IMR-90 (cell line): ENCODE data around the gene MYOM1. TPM values are rescaled to one million over a fixed set of nuclear protein-coding genes. Genes with fewer than 3 reads are reported as not detected.

Experiments used
- ATAC-seq: fragments of 200-7000 bp; cut with Tn5 transposase; 2 replicates; pipeline ENCODE4 v1.9.1; 2020; ENCODE audit warnings: low read depth, mild to moderate bottlenecking, moderate library complexity
- BruUV-seq: library from RNA; stranded (reverse); fragments of 400-500 nt; replicated peaks from 2 replicates; lab custom pipeline; 2021; lab: Mats Ljungman, UMichigan
- CTCF ChIA-PET: fragments of 300-600 bp; formaldehyde crosslinking; extraction: SDS; loops from one replicate; lab custom pipeline; 2021; ENCODE audit warnings: antibody characterized with exemption; lab: Yijun Ruan, JAX
- POLR2A ChIA-PET: fragments of 300-600 bp; sonication (Branson Sonifier 250); formaldehyde crosslinking; loops from one replicate; lab custom pipeline; 2022; ENCODE audit warnings: antibody characterized with exemption; ENCODE audit not compliant: unreplicated experiment; lab: Charles Lee
- DNase-seq: peaks from one replicate; pipeline ENCODE4 v3.0.0; 2013
- H2AFZ ChIP-seq: replicated peaks from 2 replicates; pipeline ENCODE3; 2013; ENCODE audit warnings: low read length, mild to moderate bottlenecking; ENCODE audit not compliant: poor library complexity
- H2AK5ac ChIP-seq: 2 replicates; pipeline ENCODE4 v1.6.1; 2013; ENCODE audit warnings: low read depth, low read length, inconsistent platforms
- H2AK9ac ChIP-seq: replicated peaks from 2 replicates; pipeline ENCODE3; 2013; ENCODE audit warnings: mild to moderate bottlenecking, low read depth, low read length, moderate library complexity; ENCODE audit not compliant: poor library complexity
- H2BK120ac ChIP-seq: 2 replicates; pipeline ENCODE4 v1.6.1; 2013; ENCODE audit warnings: low read depth, low read length, inconsistent platforms
- H2BK15ac ChIP-seq: 3 replicates; pipeline ENCODE4 v1.6.1; 2013; ENCODE audit warnings: low read depth, low read length, inconsistent platforms
- H2BK20ac ChIP-seq: 2 replicates; pipeline ENCODE4 v1.6.1; 2013; ENCODE audit warnings: low read depth, mild to moderate bottlenecking, inconsistent platforms, low read length, moderate library complexity
- H2BK5ac ChIP-seq: 2 replicates; pipeline ENCODE4 v1.6.1; 2013; ENCODE audit warnings: mild to moderate bottlenecking, low read depth, low read length, inconsistent platforms; ENCODE audit not compliant: poor library complexity, severe bottlenecking
- H3K14ac ChIP-seq: replicated peaks from 2 replicates; pipeline ENCODE4 v1.6.1; 2013; ENCODE audit warnings: low read depth, low read length, inconsistent platforms
- H3K18ac ChIP-seq: 2 replicates; pipeline ENCODE4 v1.6.1; 2013; ENCODE audit warnings: low read depth, low read length, control low read depth
- H3K23ac ChIP-seq: 2 replicates; pipeline ENCODE4 v1.6.1; 2013; ENCODE audit warnings: low read depth, low read length, inconsistent platforms
- H3K27ac ChIP-seq: 2 replicates; pipeline ENCODE4 v1.5.1; 2013; ENCODE audit warnings: mild to moderate bottlenecking, control low read depth, low read length; ENCODE audit not compliant: insufficient read depth
- H3K27me3 ChIP-seq: 2 replicates; pipeline ENCODE4 v1.6.1; 2013; ENCODE audit warnings: low read length; ENCODE audit not compliant: control insufficient read depth, insufficient read depth
- H3K36me3 ChIP-seq: 2 replicates; pipeline ENCODE4 v1.6.1; 2013; ENCODE audit warnings: low read length, mixed read lengths; ENCODE audit not compliant: control insufficient read depth, insufficient read depth
- H3K4ac ChIP-seq: 2 replicates; pipeline ENCODE4 v1.6.1; 2013; ENCODE audit warnings: low read depth, low read length, inconsistent platforms
- H3K4me1 ChIP-seq: 2 replicates; pipeline ENCODE4 v1.6.1; 2013; ENCODE audit warnings: low read length, mixed read lengths; ENCODE audit not compliant: control insufficient read depth, insufficient read depth
- H3K4me2 ChIP-seq: 2 replicates; pipeline ENCODE4 v1.6.1; 2013; ENCODE audit warnings: low read depth, mild to moderate bottlenecking, control low read depth, low read length, moderate library complexity
- H3K4me3 ChIP-seq: 2 replicates; pipeline ENCODE4 v1.5.1; 2013; ENCODE audit warnings: low read depth, mild to moderate bottlenecking, control low read depth, low read length, moderate library complexity; ENCODE audit not compliant: insufficient read depth
- H3K56ac ChIP-seq: 2 replicates; pipeline ENCODE4 v1.6.1; 2013; ENCODE audit warnings: low read length, inconsistent platforms; ENCODE audit not compliant: insufficient read depth; ENCODE audit errors: extremely low read depth
- H3K79me1 ChIP-seq, 2 experiments: 2 replicates each; pipeline ENCODE4 v1.6.1; 2013; ENCODE audit warnings: low read length in 2 of 2, inconsistent platforms in 1 of 2, low read depth in 1 of 2
- H3K9ac ChIP-seq: 2 replicates; pipeline ENCODE4 v1.6.1; 2013; ENCODE audit warnings: low read depth, low read length, control low read depth
- H3K9me1 ChIP-seq: 2 replicates; pipeline ENCODE4 v1.6.1; 2013; ENCODE audit warnings: low read length, inconsistent platforms; ENCODE audit not compliant: insufficient read depth
- H3K9me3 ChIP-seq: 2 replicates; pipeline ENCODE4 v1.6.1; 2013; ENCODE audit warnings: low read length; ENCODE audit not compliant: control insufficient read depth, insufficient read depth
- H4K20me1 ChIP-seq: 2 replicates; pipeline ENCODE4 v1.6.1; 2013; ENCODE audit warnings: low read length, inconsistent platforms; ENCODE audit not compliant: insufficient read depth
- H4K5ac ChIP-seq: 2 replicates; pipeline ENCODE4 v1.6.1; 2013; ENCODE audit warnings: mild to moderate bottlenecking, low read depth, low read length, control low read depth
- H4K8ac ChIP-seq, 2 experiments: 2 replicates each; pipeline ENCODE4 v1.6.1; 2013; ENCODE audit warnings: low read depth in 2 of 2, low read length in 2 of 2, control low read depth in 1 of 2, inconsistent platforms in 1 of 2
- H4K91ac ChIP-seq: 2 replicates; pipeline ENCODE4 v1.6.1; 2013; ENCODE audit warnings: low read depth, low read length, inconsistent platforms; ENCODE audit not compliant: insufficient read depth
- BHLHE40 ChIP-seq: fragments of 150-350 bp; IDR thresholded peaks from 2 replicates; pipeline ENCODE4 v1.6.1; 2016; ENCODE audit warnings: mild to moderate bottlenecking, low read depth, low read length
- CEBPB ChIP-seq: IDR thresholded peaks from 2 replicates; pipeline ENCODE4 v1.6.1; 2012; ENCODE audit warnings: low read depth, low read length, improper control_type of control experiment
- CHD1 ChIP-seq: IDR thresholded peaks from 2 replicates; pipeline ENCODE4 v1.6.1; 2012; ENCODE audit warnings: low read depth, low read length, improper control_type of control experiment
- CTCF ChIP-seq: conservative IDR thresholded peaks from 2 replicates; pipeline ENCODE4 v1.5.1; 2012; ENCODE audit warnings: mild to moderate bottlenecking, low read depth, low read length, improper control_type of control experiment
- FOS ChIP-seq: fragments of 150-350 bp; IDR thresholded peaks from 2 replicates; pipeline ENCODE4 v1.6.1; 2016; ENCODE audit warnings: low read depth, low read length
- MAFK ChIP-seq: IDR thresholded peaks from 2 replicates; pipeline ENCODE4 v1.6.1; 2012; ENCODE audit warnings: low read depth, low read length, improper control_type of control experiment
- MAZ ChIP-seq: IDR thresholded peaks from 2 replicates; pipeline ENCODE4 v1.6.1; 2012; ENCODE audit warnings: low read depth, mild to moderate bottlenecking, low read length, improper control_type of control experiment, moderate library complexity, borderline replicate concordance
- MXI1 ChIP-seq: IDR thresholded peaks from 2 replicates; pipeline ENCODE4 v1.6.1; 2012; ENCODE audit warnings: low read depth, mild to moderate bottlenecking, low read length, moderate library complexity, borderline replicate concordance
- NFE2L2 ChIP-seq: fragments of 150-350 bp; IDR thresholded peaks from 2 replicates; pipeline ENCODE4 v1.6.1; 2016; ENCODE audit warnings: low read depth, mild to moderate bottlenecking, low read length
- POLR2A ChIP-seq: IDR thresholded peaks from 2 replicates; pipeline ENCODE4 v1.6.1; 2012; ENCODE audit warnings: mild to moderate bottlenecking, low read depth, low read length
- RAD21 ChIP-seq: IDR thresholded peaks from 2 replicates; pipeline ENCODE4 v1.6.1; 2012; ENCODE audit warnings: low read length, improper control_type of control experiment
- RCOR1 ChIP-seq: IDR thresholded peaks from 2 replicates; pipeline ENCODE4 v1.6.1; 2012; ENCODE audit warnings: mild to moderate bottlenecking, low read length, improper control_type of control experiment; ENCODE audit not compliant: insufficient replicate concordance
- RFX5 ChIP-seq: IDR thresholded peaks from 2 replicates; pipeline ENCODE4 v1.8.0; 2012; ENCODE audit warnings: low read depth, mild to moderate bottlenecking, low read length, moderate library complexity
- SMC3 ChIP-seq: fragments of 150-350 bp; IDR thresholded peaks from 2 replicates; pipeline ENCODE4 v1.6.1; 2016; ENCODE audit warnings: low read depth, mild to moderate bottlenecking, antibody characterized with exemption, low read length, moderate library complexity
- USF2 ChIP-seq: fragments of 150-350 bp; IDR thresholded peaks from 2 replicates; pipeline ENCODE4 v1.6.1; 2017; ENCODE audit warnings: mild to moderate bottlenecking, antibody characterized with exemption, low read length, low read depth
- whole genome bisulfite sequencing, 2 experiments: methylation state at CpG; one replicate each; pipeline versions ENCODE4 v1.1.5 to v1.1.7; 2013; ENCODE audit warnings: missing lambda C conversion rate in 2 of 2; ENCODE audit not compliant: insufficient read length in 1 of 2; ENCODE audit errors: extremely low coverage in 2 of 2; 5-methylcytosine and 5-hydroxymethylcytosine counted together
- dilution Hi-C: fragments of 300-500 bp; cut with HindIII; formaldehyde crosslinking; loops from one replicate; pipeline ENCODE4 v1.14.3; 2018; ENCODE audit warnings: low sequenced_read_pairs; ENCODE audit not compliant: unreplicated experiment
- in situ Hi-C: fragments of 300-500 bp; cut with MboI; formaldehyde crosslinking; loops from 3 replicates; pipeline ENCODE4 v1.14.3; 2019; ENCODE audit warnings: low sequenced_read_pairs, inconsistent platforms, mixed read lengths
- intact Hi-C: fragments of 100-400 bp; cut with micrococcal nuclease; formaldehyde crosslinking; loops from 2 replicates; pipeline ENCODE4 v1.10.0; 2022
- polyA plus RNA-seq, 3 experiments: library from polyadenylated mRNA; depleted of rRNA; stranded (reverse); fragments of >200 nt; gene quantifications; 2 replicates each; pipeline ENCODE4 v1.2.3, GENCODE V29; 2012; ENCODE audit warnings: low replicate concordance in 1 of 3
- total RNA-seq: library from RNA; depleted of rRNA; stranded (reverse); fragments of >200 nt; gene quantifications from 2 replicates; pipeline ENCODE4 v1.2.3, GENCODE V29; 2012
- TF ChIP-seq, protein P1 (sequence below): fragments of 150-350 bp; IDR thresholded peaks from 2 replicates; pipeline ENCODE4 v1.6.1; 2016; ENCODE audit warnings: low read depth, mild to moderate bottlenecking, low read length, moderate library complexity, borderline replicate concordance

MYOM1 gene
- total and polyA plus RNA-seq, 2 of the 4 experiments (the other 2 are of a cell fraction): under 0.01 to 0.10 TPM

- Histone ChIP-seq H3K9ac (no peak overlapping the region), H4K20me1 (no peaks in the 10 kb centered on the region), H4K5ac (no peak overlapping the region), H3K4ac (no peak overlapping the region), H3K18ac (no peak overlapping the region), H2AFZ (no peak overlapping the region), H2BK120ac (no peak overlapping the region), H3K23ac (no peak overlapping the region), H2AK9ac (no peak overlapping the region), H2BK20ac (no peak overlapping the region), H3K27me3 (no peaks in the 10 kb centered on the region; the same call in 1 of the 2 replicates), H2BK15ac (no peak overlapping the region), H2BK5ac (no peak overlapping the region), H4K8ac (no peak overlapping the region), H3K36me3 (no peaks in the 10 kb centered on the region), H3K79me1 (no peaks in the 10 kb centered on the region), H4K91ac (no peak overlapping the region), H3K4me1 (no peaks in the 10 kb centered on the region), H3K14ac (no peak overlapping the region), H3K27ac (no peak overlapping the region), H2AK5ac (no peak overlapping the region), H3K56ac (no peak overlapping the region), H3K4me2 (no peak overlapping the region), H3K4me3 (no peak overlapping the region), H3K9me1 (no peaks in the 10 kb centered on the region), H3K9me3 (no peaks in the 10 kb centered on the region)
- no TSS peak for BruUV-seq
- in situ Hi-C loops: no loop called here
- TF ChIP-seq USF2 (no peak), CTCF (no peak), RFX5 (no peak), MAFK (no peak), NFE2L2 (no peak), MXI1 (no peak), BHLHE40 (no peak), RAD21 (no peak), MAZ (no peak), CHD1 (no peak), SMC3 (no peak), CEBPB (no peak), FOS (no peak), RCOR1 (no peak), POLR2A (no peak)
- TF ChIP-seq, protein P1, sequence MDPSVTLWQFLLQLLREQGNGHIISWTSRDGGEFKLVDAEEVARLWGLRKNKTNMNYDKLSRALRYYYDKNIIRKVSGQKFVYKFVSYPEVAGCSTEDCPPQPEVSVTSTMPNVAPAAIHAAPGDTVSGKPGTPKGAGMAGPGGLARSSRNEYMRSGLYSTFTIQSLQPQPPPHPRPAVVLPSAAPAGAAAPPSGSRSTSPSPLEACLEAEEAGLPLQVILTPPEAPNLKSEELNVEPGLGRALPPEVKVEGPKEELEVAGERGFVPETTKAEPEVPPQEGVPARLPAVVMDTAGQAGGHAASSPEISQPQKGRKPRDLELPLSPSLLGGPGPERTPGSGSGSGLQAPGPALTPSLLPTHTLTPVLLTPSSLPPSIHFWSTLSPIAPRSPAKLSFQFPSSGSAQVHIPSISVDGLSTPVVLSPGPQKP: no peak
- dilution Hi-C loops: no loop called here
- WGBS, 2 experiments: no CpG with 5 or more reads among the region's 1 CpG
- intact Hi-C loops: no loop called here
- DNase-seq (no peak), ATAC-seq (no peak)
- CTCF ChIA-PET: interaction anchor here (1.0 to 1.4 kb wide), 3 partner anchors 23 to 220 kb away, joined by 3 to 7 read pairs (median 6); no protein-coding TSS in a partner anchor
- POLR2A ChIA-PET: no interaction called here
These were observed 67.5 kb downstream of the MYOM1 start for GRCh38 chr18:3152294-3152693.
